T-helper 17 cell (primary cell): ENCODE data around the gene MOXD1. TPM values are rescaled to one million over a fixed set of nuclear protein-coding genes. Genes with fewer than 3 reads are reported as not detected.

Experiments
- ATAC-seq: fragments of 150-1000 bp; cut with Tn5 transposase; 2 replicates; pipeline ENCODE4 v1.10.0; 2021; ENCODE audit warnings: mild to moderate bottlenecking, moderate library complexity
- DNase-seq, 3 donors: peaks; one replicate each; pipeline versions ENCODE4 v3.0.0 to v3.0.0-alpha.2; 2020 to 2021
- H3K9me3 ChIP-seq: one replicate; pipeline ENCODE4 v1.7.0; 2013; ENCODE audit warnings: low read length, mild to moderate bottlenecking; ENCODE audit not compliant: control insufficient read depth, poor library complexity, severe bottlenecking
- H3K27ac Mint-ChIP-seq: one replicate; pipeline ENCODE4 v1.8.0; 2022; ENCODE audit warnings: mild to moderate bottlenecking, moderate library complexity, mixed read lengths
- H3K27me3 Mint-ChIP-seq: one replicate; pipeline ENCODE4 v1.8.0; 2022; ENCODE audit warnings: mixed read lengths
- H3K36me3 Mint-ChIP-seq: one replicate; pipeline ENCODE4 v1.8.0; 2022; ENCODE audit warnings: low read depth, mixed read lengths
- H3K4me1 Mint-ChIP-seq: one replicate; pipeline ENCODE4 v1.8.0; 2022; ENCODE audit warnings: mild to moderate bottlenecking, mixed read lengths
- H3K4me3 Mint-ChIP-seq: one replicate; pipeline ENCODE4 v1.8.0; 2022; ENCODE audit warnings: mild to moderate bottlenecking, moderate library complexity, mixed read lengths
- total RNA-seq, 4 donors: library from RNA in 2 of 4; stranded (reverse) in 2 of 4; gene quantifications; one replicate each; pipeline ENCODE4 v1.2.3 and lab custom pipeline; 2022 to 2026

The MOXD1 gene
- total RNA-seq, 2 donors from 2014 or later = not detected

DNA sequence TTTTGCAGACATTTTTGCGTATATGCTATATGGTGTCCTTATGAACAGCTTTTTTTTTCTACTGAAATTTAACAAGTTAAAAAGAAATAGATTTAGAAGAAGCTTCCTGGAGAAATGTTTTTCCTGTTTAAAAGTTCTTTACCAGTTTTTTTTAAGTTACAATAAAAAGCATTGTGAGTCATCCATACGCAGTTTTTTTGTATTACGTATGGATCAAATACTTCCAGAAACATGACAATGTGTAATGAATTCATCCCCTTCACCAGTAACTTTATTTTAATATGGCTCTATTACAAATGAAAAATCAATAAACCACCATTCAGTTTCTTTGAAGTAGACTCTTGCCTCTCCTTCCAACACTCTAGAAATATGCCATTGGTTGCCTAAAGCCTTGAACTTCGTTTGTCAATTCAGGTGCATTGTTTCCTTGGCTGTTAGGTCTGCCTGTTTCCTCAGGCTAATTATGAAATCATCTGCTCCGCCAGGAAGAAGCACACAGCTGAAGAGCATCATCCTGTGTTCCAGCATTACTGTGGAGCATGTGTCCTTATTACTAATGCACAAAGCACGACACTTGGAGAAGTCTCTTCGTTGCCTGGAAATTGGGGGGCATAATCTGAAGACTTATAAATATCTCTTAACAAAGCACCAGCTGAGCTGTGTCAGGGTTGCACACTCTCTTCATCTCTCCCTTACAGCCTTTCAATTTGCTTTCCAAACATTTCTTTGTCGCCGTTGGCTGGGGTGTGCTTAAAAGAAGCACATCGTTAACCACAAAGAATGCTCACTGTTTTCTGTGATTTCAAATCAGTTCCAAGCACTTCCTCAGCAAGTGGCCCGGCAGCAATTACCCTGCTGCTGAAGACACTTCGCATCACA lies 9.6 kb downstream of the MOXD1 start:
- Mint-ChIP-seq H3K27ac (no peak overlapping the region), H3K4me3 (no peak overlapping the region), H3K4me1 (no peaks in the 10 kb centered on the region), H3K27me3 (peaks cover 14% of the 10 kb centered on the region), H3K36me3 (peaks cover 2% of the 10 kb centered on the region)
- ATAC-seq = no peak
- DNase-seq = no peak
- peaks cover 3% of the 10 kb centered on the region for H3K9me3 ChIP-seq

DNA sequence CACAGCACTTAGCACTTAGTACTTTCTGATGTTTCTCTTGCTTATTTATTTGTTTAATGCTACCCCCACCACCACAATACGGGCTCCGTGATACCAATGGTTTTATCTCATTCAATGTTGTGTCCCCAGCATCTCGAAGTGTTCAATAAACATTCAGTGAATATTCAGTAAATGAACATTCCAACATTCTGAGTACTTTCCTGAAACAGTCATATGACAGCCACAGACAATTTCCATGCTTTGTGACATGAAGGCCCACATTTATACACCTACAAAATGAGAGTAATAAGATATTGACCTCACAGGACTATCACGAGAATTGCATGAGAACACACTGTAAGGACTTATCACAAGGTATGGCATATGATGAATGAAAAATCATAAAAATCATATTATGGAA lies 10.8 kb downstream of the MOXD1 start:
- H3K36me3 Mint-ChIP-seq = peaks cover 2% of the 10 kb centered on the region
- no peaks in the 10 kb centered on the region for H3K4me1 Mint-ChIP-seq
- peaks cover 16% of the 10 kb centered on the region for H3K27me3 Mint-ChIP-seq
- H3K4me3 Mint-ChIP-seq = no peak overlapping the region
- H3K9me3 ChIP-seq = peaks cover 3% of the 10 kb centered on the region
- no peak overlapping the region for H3K27ac Mint-ChIP-seq
- DNase-seq (no peak), ATAC-seq (no peak)

DNA sequence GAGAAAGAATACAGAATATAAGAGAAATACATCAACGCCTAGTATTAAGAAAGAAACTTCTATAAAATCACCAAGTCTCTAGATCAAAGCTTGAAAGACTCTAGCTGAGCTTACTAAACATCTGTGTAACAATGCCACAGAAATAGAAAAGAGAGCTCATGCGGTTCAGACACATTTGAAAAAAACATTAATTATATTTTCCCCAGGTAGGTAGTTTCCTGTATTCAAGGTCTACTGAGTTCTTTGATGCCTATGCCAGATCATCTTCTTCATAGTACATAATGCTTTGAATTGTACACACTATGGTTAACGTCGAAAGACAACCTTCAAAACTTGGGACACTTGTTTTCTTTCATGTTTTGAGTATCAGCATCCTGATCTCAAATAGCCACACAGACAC lies 11.3 kb downstream of the MOXD1 start:
- H3K4me3 Mint-ChIP-seq = no peak overlapping the region
- no peak overlapping the region for H3K27ac Mint-ChIP-seq
- H3K36me3 Mint-ChIP-seq = peaks cover 2% of the 10 kb centered on the region
- H3K4me1 Mint-ChIP-seq = no peaks in the 10 kb centered on the region
- H3K27me3 Mint-ChIP-seq = peaks cover 16% of the 10 kb centered on the region
- DNase-seq (no peak), ATAC-seq (no peak)
- H3K9me3 ChIP-seq = peaks cover 3% of the 10 kb centered on the region

DNA sequence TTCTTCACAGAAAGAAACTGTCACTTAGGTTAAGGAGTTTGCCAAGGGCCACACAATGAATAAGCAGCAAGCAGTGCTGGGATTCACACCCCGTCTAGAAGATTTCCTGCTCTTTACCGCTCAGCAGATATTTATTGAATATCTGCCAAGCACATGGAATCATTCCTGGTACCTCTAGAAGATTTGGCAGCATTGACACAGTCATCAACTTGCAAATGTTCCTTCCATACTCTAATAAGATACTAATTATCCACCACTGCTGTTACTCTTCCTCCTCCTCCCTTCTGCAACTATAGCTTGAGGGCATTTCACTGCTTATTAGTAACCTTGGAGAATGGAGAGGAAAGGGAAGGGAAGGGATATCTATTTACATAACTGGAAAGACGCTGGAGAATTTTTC lies 13.0 kb downstream of the MOXD1 start:
- no peaks in the 10 kb centered on the region for H3K9me3 ChIP-seq
- H3K36me3 Mint-ChIP-seq = peaks cover 2% of the 10 kb centered on the region
- DNase-seq (no peak), ATAC-seq (no peak)
- H3K27ac Mint-ChIP-seq = no peak overlapping the region
- no peak overlapping the region for H3K4me3 Mint-ChIP-seq
- no peaks in the 10 kb centered on the region for H3K4me1 Mint-ChIP-seq
- peaks cover 16% of the 10 kb centered on the region for H3K27me3 Mint-ChIP-seq

DNA sequence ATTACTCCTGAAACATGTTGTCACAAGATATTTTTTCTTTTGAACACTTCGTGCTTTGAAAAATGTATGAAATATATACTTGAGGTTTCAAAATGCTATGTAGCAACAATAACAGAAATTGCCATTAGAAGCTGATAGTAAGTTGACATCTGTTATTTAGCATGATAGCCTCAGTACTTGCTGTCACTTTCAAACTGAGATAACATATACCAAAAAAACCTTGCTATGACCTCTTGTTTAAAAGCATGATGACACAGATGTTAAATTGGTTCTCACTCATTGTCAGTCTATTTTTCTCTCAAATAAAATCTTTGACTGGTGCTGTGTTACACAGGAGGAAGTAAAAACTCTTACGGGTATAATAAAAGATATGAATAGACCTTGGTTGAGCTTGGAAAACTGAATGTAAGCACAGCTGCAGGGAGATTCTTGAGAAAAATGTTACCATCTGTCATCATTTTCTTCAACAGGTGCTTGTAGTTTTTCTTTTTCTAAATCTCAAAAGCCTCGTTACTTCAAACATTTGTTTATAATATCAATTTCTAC lies 18.6 kb downstream of the MOXD1 start:
- no peak overlapping the region for H3K27ac Mint-ChIP-seq
- H3K36me3 Mint-ChIP-seq = no peaks in the 10 kb centered on the region
- H3K4me1 Mint-ChIP-seq = no peaks in the 10 kb centered on the region
- DNase-seq (no peak), ATAC-seq (no peak)
- H3K9me3 ChIP-seq = no peaks in the 10 kb centered on the region
- no peak overlapping the region for H3K4me3 Mint-ChIP-seq
- H3K27me3 Mint-ChIP-seq = peaks cover 11% of the 10 kb centered on the region

DNA sequence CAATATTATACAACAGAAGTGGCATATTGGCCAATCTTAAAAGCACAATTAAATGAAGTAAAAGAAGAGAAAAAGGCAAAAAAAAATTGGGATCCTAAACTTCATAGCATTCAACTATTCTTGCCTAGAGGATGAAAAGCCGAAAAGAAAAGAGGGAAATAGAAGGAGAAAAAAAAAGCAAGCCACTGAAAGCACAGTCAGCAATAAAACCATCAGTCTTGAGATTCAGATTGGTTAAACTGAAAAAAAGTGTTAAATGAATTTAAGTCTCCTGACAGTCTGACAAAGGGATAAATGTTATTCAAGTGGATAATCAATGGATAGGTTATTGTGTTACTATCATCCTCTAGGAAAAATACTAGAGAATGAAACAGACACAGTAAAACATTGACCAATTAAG lies 19.9 kb downstream of the MOXD1 start:
- ATAC-seq (no peak), DNase-seq (no peak)

DNA sequence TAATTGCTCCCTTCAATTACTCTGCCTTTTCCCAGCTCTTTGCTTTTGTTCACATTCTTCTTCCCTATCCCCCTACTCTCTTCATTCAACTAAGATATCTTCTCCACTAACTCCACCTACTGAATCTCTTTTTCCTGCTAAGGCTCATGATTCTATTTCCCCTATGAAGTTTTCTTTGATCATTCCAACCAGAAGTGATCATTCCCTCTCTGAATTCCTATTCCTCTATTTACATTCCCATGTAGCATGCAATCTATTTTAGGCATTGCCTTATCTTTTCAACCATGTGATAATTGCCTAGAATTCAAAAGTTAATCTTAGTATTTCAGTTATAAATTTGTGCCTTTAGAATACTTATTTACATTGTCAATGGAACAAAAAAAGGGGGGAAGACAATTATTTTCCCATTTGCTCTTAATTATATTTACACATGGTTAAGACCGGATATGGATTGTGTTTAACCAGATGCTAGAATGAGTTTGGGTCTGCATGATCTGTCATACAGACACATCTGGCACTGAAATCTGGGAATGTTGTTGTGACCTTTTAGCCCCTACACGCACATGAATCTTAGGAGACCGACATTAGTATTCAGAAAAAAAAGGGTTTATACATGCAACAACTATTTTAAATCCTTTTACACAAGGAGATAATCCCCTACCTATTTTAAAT lies 20.8 kb downstream of the MOXD1 start:
- Mint-ChIP-seq H3K27me3 (peaks cover 7% of the 10 kb centered on the region), H3K27ac (no peak overlapping the region), H3K36me3 (no peaks in the 10 kb centered on the region), H3K4me1 (no peaks in the 10 kb centered on the region), H3K4me3 (no peak overlapping the region)
- H3K9me3 ChIP-seq = no peaks in the 10 kb centered on the region
- ATAC-seq (no peak), DNase-seq (no peak)

More for the DNA sequence above, 19.9 kb downstream of the MOXD1 start:
- no peak overlapping the region for H3K4me3 Mint-ChIP-seq
- no peak overlapping the region for H3K27ac Mint-ChIP-seq
- no peaks in the 10 kb centered on the region for H3K36me3 Mint-ChIP-seq
- no peaks in the 10 kb centered on the region for H3K4me1 Mint-ChIP-seq
- H3K27me3 Mint-ChIP-seq = peaks cover 5% of the 10 kb centered on the region
- no peaks in the 10 kb centered on the region for H3K9me3 ChIP-seq

DNA sequence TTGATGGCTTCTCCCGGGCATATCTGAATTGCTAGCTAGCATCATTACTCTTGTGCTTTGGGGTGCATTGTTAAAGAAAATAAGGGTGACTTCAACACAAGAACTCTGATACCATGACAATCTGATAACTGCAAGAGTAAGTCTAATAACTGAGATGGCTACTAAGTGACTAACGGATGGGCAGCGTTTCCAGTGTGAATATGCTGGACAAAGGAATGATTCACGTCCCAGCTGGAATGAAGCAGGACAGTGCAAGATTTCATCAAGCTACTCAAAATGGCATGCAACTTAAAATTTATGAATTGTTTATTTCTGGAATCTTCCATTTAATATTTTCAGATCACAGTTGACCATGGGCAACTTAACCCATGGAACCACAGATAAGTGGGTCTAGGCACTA lies 31.7 kb downstream of the MOXD1 start:
- no peak overlapping the region for H3K27ac Mint-ChIP-seq
- H3K4me1 Mint-ChIP-seq = peaks cover 3% of the 10 kb centered on the region
- peaks cover 28% of the 10 kb centered on the region for H3K27me3 Mint-ChIP-seq
- H3K4me3 Mint-ChIP-seq = no peak overlapping the region
- no peak for ATAC-seq
- H3K36me3 Mint-ChIP-seq = peaks cover 2% of the 10 kb centered on the region
- no peak for DNase-seq
- H3K9me3 ChIP-seq = no peaks in the 10 kb centered on the region

DNA sequence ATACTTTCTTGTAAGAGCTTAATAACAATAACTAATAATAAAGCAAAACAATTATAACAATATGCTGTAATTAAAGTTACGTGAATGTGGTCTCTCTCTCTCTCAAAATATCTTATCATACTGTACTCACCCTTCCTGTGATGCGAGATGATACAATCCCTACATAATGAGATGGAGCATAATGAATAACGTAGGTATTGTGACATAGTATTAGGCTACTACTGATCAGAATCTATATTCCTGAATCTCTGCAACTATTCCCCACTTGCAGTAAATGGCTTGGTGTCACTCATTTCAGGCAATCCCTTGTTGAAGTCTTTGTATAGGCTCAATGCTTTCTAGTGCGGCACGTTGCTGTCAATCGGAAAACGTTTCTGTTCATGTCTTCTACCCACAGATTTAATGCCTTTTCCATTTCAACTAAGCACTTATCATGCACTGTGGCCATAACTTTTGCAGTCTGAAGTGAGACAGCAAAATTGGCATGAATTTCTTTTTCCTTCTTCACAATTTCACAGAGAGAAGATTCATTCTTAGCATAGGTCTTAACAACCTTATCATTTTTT lies 32.3 kb downstream of the MOXD1 start:
- ATAC-seq = no peak
- peaks cover 28% of the 10 kb centered on the region for H3K27me3 Mint-ChIP-seq

DNA sequence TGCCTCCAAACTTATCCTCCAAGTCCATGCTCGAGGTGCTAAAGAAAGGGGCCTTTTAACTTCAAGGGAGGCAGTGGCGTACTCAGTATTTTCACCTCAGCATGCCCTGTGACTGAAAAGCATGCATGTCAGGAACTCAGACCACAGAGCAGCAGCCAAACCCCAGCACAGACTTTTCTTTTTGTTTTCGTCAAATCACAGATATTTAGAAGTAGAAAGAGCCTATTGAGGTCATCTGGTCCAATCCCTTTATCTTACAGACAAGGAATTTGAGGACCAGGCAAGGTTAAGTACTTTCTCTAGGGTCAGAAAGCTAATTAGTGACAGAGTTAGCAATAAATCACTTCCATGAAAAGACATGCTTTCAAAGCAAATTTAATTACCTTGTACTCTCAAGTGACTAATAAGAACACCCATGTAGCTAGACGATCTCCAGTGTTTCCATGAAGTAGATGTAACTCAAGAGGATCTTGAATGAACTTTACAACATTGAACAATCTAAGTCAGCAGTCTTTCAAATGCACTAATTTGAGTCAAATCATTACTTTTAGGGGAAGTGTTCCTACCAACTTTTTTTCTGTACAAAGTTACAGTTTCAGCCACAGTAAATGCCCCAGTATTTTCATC lies 35.9 kb downstream of the MOXD1 start:
- Mint-ChIP-seq H3K36me3 (peaks cover 2% of the 10 kb centered on the region), H3K27ac (no peak overlapping the region), H3K27me3 (peaks cover 28% of the 10 kb centered on the region), H3K4me1 (peaks cover 5% of the 10 kb centered on the region), H3K4me3 (no peak overlapping the region)
- DNase-seq = no peak
- no peaks in the 10 kb centered on the region for H3K9me3 ChIP-seq
- ATAC-seq = no peak

More for the DNA sequence above, 32.3 kb downstream of the MOXD1 start:
- Mint-ChIP-seq H3K36me3 (peaks cover 2% of the 10 kb centered on the region), H3K4me3 (no peak overlapping the region), H3K4me1 (peaks cover 3% of the 10 kb centered on the region), H3K27ac (no peak overlapping the region)
- no peaks in the 10 kb centered on the region for H3K9me3 ChIP-seq
- DNase-seq = no peak

DNA sequence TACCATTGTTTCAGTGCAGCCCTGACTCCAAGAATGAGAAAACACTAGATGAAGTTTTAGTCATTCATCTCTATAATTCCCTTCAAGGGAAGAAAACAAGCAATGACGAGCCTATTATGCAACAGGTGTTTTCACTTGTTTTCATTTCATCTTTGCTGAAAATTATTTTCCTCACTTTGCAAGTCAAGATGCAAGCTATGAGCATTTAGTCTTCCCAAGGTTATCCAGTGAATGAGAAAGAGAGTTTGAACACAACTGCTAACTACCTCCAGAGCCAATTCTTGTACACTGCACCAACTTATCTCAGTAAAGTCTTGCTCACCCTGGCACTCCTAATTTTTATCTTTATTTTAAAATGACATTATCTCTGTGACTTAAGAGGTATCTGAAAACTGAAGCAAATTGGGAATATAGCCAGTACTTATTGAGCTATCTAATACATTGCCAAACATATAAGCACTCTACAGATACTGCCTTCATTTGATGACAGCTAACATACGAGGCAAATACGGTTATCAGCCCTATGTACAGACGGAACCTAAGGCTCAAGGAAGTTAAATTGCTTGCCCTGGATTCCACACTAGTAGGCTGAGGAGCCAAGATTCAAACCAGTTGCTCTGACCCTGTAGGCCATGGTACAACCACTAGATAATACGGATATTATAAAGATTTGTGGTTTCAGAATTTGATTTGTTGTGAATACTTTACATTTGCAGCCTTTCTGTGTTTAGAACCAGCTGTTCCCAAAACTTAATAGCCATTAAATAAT lies 36.8 kb downstream of the MOXD1 start:
- H3K9me3 ChIP-seq = no peaks in the 10 kb centered on the region
- H3K36me3 Mint-ChIP-seq = peaks cover 2% of the 10 kb centered on the region
- H3K27me3 Mint-ChIP-seq = peaks cover 27% of the 10 kb centered on the region
- ATAC-seq (no peak), DNase-seq (no peak)
- H3K27ac Mint-ChIP-seq = no peak overlapping the region
- H3K4me1 Mint-ChIP-seq = peaks cover 5% of the 10 kb centered on the region
- no peak overlapping the region for H3K4me3 Mint-ChIP-seq

DNA sequence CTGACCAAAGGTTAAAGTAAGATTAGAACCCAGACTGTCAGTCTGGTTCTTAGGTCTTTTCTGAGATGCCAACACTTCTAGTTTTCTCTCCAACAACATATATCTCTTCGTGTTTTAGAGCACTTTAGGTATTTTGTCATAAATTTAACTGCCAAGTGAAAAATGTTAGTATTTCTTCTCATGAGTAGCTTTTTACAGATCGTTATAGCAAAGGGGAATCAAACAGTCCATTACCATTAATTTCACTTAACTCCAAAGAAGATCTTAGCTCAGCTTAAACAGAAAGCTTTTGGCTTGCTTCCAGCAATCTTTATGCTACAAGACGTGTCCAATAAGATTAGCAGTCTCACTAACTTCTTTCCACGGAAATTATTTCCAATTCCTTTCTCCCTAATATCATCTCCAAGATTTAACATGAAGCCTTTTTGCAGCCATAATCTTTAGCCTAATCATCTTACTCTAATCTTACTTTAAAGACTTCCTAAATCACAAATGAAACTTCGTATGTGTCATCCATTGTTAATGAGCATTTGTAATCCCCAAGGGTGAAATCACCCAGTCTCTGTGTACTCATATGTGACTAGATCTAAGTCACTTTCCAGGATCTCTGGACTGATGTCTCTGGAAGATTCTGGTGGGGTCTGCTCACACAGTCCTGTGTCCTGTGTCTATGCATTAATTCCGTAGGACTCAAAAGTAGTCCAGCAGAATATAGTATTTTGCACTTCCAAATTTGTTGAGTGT lies 38.7 kb downstream of the MOXD1 start:
- no peak overlapping the region for H3K4me3 Mint-ChIP-seq
- no peak overlapping the region for H3K27ac Mint-ChIP-seq
- peaks cover 2% of the 10 kb centered on the region for H3K36me3 Mint-ChIP-seq
- ATAC-seq = no peak
- no peak for DNase-seq
- H3K27me3 Mint-ChIP-seq = peaks cover 17% of the 10 kb centered on the region
- no peaks in the 10 kb centered on the region for H3K9me3 ChIP-seq
- H3K4me1 Mint-ChIP-seq = peaks cover 5% of the 10 kb centered on the region
